ENCODE data around the gene SH2B3. TPM values are rescaled to one million over a fixed set of nuclear protein-coding genes. Genes with fewer than 3 reads are reported as not detected.
"Not testable (repeated sequence)": the region's sequence is repeated elsewhere in the genome, so short reads cannot be mapped to it uniquely, and the experiment has no call there.

Gene SH2B3
- polyA plus RNA-seq, 4 donors: 14.6 to 18.0 (median 16.9) TPM

DNA sequence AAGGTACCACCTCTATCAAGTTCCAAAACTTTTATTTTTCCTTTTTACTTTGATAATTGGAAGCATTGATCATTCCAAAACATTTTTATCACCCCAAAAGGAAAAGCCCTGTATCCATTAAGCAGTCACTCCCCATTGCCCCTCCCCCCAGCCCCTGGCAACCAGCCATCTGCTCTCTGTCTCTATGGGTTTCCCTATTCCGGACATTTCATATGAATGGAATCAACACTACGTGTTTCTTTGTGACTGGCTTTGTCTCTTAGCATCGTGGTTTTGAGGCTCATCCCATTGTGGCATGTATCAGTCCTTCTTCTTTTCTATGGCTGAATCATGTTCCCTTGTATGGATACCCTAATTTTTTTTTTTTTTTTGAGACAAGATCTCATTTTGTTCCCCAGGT lies 18.8 kb upstream of the SH2B3 start:
- no peak for DNase-seq (ENCODE audit: low read depth in 4 of 4, low spot score in 3 of 4)

DNA sequence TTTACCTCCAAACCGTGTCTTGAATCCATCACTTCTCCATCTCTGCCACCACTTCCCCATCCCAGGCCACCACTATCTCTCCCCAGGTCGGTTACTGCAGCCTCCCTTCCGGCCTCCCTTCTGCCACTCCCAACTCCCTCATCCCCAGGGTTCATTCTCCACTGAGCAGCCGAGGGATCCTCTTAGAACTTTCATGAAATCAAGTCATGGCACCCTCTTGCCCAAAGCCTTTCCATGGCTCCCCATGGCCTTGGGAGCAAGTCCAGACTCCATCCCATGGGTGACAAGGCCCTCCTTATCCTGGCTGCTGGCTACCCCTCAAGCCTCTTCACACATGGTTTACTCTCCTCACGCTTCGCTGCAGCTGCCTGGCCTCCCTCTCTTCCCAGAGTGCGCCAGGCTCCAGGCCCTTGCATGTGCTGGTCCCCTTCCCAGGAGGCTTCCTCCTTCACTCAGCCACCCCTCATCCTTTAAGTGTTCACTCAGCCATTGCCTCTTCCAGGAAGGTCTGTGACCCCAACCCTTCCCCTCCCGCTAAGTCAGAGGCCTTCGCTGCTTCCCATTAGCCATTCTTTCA lies 17.9 kb upstream of the SH2B3 start:
- DNase-seq (ENCODE audit: low read depth in 4 of 4, low spot score in 3 of 4): no peak

DNA sequence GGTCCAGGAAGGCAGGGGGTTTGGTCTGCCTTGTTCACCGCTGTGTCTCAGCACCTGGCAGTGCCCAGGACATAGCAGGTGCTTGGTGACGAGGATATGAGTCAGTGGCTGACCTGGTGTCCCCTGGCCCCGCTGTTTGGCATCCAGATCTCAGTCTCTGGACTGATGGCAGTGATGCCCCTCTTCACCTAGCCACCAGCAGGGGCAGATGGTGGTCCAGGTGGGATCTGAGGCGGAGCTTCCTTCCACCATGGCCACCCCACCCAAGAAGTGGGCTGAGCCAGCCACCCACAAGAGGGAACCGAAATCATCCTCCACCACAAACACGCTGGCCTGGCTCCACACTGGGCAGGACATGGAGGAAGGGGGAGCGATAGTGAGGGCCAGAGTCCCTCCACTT lies 16.1 kb upstream of the SH2B3 start:
- no peak for DNase-seq (ENCODE audit: low read depth in 4 of 4, low spot score in 3 of 4)

DNA sequence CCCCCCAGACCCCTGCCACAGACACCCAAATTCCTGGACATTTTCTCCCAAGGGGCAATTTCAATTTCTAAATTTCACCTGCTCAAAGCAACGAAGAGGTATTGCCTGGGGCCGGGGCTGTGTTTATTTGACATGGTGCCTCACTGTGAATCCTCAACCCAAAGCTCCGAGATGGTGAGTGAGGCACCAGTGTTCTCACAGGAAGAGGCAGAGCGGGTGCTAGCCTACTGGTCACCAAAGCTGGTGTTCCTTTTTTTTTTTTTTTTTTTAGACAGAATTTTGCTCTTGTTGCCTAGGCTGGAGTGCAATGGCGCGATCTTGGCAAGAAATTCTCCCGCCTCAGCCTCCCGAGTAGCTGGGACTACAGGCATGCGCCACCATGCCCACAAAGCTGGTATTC lies 14.8 kb upstream of the SH2B3 start:
- DNase-seq (ENCODE audit: low read depth in 4 of 4, low spot score in 3 of 4): no peak

DNA sequence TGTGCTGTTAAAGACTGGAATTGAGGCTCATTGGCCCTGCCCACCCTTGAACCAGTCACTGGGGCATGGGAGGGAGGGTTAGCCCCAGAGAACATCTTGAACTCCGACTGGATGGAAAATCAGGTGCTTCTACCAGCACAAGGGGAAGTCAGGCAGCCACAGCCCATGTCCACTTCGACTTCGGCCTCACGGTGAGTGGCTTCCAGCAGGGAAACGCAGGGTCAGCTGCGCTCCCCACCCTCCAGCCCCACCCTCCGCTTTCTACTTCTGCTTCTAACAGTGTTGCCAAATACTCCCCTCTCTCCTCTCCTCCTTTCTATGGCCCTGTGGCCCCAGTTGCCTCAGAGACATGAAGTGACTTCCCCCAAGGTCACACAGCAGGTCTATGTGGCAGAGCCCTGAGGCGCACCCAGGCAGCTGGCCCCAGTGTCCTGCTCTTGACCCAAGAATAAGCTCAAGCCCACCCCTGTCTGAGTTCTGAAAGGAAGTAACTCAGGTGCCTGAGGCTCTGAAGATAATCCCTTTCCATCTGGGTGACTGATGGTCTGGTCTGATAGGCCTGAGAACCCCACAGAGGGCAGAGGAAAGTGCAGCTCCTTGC lies 11.9 kb upstream of the SH2B3 start:
- DNase-seq (ENCODE audit: low read depth in 4 of 4, low spot score in 3 of 4): no peak

DNA sequence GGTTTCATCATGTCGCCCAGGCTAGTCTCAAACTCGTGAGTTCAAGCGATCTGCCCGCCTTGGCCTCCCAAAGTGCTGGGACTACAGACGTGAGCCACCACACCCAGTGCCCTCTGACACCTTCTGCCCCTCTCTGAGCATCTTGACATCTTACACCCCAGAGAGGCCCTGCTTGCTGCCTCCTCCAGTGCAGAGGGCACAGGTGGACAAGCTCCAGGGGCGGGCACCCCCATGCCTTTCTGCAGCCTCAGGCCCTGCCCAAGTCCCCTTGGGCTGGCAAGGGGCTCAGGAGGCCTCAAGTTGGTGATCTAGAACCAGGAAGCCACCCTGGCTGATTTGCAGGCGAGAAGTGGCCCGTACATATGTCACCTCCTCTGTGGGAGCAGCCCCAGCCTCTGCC lies 11.2 kb upstream of the SH2B3 start:
- no peak for DNase-seq (ENCODE audit: low read depth in 4 of 4, low spot score in 3 of 4)

DNA sequence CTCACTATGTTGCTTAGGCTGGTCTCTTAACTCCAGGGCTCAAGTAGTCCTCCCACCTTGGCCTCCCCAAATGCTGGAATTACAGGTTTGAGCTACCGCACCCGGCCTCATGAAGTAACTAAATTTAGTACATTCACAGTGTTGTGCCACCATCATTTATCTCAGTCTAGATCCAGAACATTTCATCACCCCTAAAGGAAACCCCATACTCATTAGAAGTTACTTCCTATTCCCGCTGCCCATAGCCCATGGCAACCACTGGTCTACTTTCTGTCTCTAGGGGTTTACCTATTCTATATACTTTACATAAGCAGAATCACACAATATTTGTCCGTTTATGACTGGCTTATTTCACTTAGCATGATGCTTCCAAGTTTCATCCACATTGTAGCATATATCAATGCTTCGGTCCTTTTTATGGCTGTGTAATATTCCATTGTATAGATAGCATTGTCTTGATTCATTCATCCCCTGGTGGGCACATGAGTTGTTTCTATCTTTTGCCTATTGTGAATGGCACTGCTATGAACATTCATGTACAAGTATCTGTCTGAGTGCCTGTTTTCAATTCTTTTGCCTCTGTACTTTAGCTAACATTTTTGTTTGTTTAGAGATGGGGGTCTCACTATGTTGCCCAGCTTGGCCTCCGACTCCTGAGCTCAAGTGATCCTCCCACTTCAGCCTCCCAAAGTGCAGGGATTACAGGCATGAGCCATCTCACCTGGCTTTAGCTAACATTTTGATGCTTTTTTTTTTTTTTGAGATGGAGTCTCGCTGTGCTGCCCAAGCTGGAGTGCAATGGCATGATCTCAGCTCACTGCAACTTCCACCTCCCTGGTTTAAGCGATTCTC lies 10.2 kb upstream of the SH2B3 start:
- DNase-seq (ENCODE audit: low read depth in 4 of 4, low spot score in 3 of 4): no peak

DNA sequence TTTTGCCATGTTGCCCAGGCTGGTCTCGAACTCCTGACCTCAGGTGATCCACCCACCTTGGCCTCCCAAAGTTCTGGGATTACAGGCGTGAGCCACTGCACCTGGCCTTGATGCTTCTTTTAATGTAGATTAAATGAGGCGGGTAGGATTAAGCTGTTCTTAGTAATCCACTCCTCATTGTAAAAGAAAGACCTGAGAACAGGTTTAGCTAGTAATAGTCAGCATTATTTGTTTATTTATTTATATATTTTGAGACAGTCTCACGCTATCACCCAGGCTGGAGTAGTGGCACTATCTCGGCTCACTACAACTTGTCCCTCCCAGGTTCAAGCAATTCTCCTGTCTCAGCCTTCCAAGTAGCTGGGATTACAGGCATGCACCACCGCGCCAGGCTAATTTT lies 9.5 kb upstream of the SH2B3 start:
- not testable (repeated sequence) for DNase-seq (ENCODE audit: low read depth in 4 of 4, low spot score in 3 of 4)

DNA sequence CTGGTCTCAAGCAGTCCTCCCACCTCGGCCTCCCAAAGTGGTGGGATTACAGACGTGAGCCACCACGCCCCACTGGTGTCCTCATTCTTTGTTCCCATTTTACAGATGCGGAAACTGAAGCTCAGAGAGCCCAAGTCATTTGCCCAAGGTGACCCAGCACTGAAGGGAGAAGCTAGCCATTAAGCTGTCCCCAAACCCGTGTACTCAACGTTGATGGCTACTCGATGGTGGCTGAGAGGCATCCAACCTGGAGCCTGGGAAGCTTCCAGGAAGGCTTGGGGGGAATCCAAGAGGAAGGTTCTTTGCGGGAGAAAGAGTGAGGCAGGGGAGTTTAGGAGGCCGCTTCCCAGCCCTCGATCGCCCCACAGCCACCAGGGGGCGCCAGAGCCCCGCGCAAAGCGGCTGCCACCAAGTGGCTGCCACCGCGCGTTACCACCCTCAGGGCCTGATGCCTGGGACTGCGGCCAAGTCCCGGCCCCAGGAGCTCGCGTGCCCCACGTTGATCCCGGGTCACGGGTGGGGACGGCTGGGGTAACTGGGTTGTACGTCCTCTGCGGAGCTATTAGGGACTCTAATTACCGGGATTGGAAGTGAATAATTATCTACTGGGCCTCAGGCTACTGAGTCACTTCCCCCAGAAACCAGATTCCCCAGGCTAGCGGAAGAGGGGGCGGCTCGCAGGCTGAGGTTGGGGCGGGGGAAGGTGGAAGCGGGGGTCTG lies 8.8 kb upstream of the SH2B3 start:
- peak in 2 of 4 donors; percentile 44 to 58 for DNase-seq (ENCODE audit: low read depth in 4 of 4, low spot score in 3 of 4)

DNA sequence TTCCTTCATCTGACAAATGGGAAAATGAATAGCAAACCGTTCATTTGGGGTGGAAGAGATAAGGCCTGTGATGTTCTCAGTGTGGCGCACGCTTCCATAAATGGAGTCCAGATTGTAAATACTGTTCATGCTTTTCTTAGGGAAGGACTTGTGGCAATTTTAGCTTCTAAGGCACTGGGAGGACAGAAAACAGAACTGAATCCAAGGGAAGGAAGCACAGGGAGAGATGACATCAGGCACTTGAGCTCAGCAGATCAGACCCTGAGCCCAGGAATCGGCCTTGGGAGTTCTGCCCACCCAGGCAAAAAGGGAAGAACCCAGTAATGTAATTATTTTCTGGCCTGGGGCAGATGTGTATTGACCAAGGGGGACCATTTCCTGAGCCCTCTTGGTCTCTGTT lies 7.2 kb upstream of the SH2B3 start:
- no peak for DNase-seq (ENCODE audit: low read depth in 4 of 4, low spot score in 3 of 4)

DNA sequence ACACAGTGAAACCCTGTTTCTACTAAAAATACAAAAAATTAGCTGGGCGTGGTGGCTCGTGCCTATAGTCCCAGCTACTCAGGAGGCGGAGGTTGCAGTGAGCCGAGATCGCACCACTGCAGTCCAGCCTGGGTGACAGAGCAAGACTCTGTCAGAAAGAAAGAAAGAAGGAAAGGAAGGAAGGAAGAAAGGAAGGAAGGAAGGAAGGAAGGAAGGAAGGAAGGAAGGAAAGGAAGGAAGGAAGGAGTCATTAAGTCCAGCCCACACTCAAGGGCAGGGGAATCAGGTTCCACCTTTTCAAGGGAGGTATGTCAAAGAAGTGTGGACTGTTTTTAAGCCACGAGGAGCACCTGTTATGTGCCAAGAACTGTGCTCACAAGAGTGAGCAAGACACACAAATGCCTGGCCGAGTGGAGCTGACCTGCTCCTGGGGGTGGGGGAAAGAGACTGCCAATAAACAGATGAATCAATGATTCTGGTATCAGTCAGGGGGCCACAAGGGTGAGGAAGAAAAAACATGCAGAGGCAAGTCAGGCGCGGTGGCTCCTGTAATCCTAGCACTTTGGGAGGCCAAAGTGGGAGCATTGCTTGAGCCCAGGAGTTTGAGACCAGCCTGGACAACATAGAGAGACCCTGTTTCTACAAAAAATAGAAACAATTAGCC lies 5.8 kb upstream of the SH2B3 start:
- not testable (repeated sequence) for DNase-seq (ENCODE audit: low read depth in 4 of 4, low spot score in 3 of 4)

DNA sequence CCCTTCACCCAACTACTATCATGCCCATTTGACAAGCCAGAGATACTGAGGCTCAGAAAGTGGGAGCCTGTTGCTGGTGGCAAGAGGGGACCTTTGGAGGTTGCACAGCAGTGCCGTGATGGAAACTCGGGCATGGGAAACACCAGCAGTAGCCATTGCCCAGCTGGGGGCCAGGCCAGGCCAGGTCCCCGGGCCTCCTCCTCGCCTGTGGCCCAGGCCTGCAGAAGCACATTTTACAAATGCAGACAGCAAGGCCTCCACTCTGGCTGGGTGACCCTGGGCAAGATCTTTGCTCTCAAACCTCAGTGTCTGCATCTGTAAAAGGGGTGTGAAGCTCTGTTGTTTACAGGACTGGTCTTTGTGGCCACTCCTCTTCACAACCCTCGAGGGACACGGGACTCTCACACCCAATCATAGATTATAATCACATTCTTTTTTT lies 4.5 kb upstream of the SH2B3 start:
- no peak for DNase-seq (ENCODE audit: low read depth in 4 of 4, low spot score in 3 of 4)

DNA sequence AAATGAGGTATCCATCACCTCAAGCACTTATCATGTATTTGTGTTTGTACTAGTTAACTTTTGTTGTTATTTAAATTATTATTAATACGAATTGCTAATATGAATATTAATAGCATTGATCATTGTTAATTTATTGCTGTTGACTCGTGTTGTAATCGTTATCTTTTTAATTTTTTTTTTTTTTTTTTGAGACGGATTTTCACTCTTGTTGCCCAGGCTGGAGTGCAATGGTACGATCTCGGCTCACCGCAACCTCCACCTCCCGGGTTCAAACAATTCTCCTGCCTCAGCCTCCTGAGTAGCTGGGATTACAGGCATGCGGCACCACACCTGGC lies 3.3 kb upstream of the SH2B3 start:
- not testable (repeated sequence) for DNase-seq (ENCODE audit: low read depth in 4 of 4, low spot score in 3 of 4)

DNA sequence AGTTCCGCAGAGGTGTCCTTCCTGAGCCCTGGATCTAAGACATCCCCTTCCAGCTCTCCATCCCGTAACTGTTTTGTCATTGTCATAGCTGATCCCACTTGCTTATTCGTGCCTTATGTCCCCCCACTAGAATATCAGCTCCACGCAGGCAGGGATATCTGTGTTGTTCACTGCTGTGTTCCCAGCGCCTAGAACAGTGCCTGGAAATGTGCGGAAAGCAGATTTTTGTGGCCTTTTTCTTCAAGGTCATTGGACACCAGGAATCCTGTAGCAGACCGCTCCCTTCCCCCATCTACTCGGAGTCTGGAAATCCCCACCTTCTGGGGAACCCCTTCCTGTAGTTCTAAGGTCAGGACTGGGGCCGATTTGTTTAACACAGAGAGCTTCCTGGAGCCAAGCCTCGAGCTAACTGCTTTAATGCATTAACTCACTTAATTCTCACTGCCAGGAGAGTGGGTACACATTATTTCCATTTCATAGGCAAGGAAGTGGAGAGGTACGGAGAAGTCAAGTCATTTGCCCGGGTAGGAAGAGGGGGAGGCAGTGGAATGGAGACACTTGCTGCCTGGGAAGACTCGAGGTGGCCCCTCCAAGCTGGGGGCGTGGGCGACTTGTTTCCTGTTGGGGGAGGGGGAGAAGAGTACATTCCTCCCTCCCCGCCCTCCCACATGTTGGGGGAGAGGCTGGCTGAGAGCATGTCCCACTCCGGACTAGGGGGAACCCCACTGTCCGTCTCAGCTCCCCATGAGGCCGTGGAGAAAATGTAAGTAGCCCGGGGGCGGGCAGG lies 1.2 kb upstream of the SH2B3 start:
- DNase-seq (ENCODE audit: low read depth in 4 of 4, low spot score in 3 of 4): no peak

DNA sequence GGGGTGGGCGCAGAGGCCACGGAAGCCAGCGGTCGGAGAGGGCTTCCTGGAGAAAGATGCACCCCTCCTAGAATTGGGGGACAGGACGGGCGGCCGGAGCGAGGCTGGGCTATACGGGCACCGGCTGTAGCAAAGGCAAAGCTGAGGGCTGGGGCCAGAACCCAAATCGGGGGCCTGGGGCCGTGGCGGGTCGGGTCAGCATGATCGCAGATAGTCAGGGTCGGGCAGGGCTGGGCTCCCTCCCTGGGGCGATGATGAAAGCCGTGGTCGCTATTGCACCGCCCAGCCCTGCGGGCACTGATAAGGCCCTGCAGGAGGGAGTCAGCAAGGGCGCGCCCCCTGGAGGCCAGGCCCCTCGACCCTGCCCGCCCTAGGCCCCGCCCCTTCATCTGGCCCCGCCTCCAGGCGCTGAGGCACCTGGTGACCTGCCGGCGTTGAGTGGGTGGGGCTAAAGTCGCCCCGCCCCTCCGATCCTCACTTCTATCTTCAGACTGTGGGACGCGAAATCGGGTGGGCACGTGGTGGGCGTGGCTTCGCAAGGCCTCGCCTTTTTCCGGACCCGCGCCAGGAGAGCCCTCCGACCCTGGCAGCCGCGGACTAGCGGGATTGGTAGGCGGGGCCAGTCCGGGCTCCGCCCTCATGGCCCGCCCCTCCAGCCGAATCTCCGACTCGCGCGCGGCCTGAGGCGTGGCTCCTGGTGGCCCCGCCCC lies 419 bp upstream of the SH2B3 start:
- peak; percentile 69 to 78 (median 72) for DNase-seq (ENCODE audit: low read depth in 4 of 4, low spot score in 3 of 4)

DNA sequence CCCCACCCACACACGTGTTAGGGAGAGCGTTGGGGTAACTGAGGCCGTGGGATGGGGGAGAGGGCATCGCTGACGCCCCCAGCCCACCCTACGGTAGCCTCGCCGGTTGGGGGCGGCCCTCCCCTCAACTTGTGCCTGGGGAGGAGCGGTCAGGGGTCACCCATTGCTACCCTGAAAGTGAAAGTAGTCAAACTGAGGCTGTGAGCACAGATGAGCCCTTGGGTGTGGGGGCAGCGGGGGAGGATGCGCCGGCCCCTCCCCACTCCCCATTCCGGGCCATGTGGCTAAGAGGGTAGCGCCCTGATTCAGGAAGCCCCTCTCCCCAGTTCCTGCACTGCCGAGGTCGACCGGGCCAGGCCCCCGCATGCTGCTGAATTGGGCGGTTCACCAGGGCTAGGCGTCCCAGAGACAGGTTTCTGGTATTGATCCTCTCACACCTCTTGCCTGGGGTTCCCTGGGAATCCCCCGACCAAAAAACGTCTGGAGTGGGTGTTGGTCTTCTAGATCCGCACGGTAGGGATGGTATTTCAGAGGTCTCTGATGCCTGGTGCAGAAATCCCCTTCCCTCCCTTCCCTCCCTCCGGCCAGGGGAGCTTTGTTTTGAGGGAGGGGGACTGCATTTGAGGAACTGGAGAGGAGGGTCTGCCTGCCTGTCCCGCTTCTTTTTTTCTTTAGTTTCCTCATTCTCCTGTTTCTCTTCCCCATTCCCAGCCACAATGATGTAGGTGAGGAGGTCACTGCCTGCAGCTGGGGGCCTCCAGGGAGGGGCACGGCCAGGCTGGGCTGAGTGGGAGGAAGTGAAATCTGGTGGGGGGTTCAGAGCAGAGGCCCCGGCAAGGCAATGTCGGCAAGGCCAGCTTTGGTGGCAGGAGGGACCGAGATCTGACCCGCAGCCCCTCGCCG lies 1.0 kb downstream of the SH2B3 start:
- no peak for DNase-seq (ENCODE audit: low read depth in 4 of 4, low spot score in 3 of 4)

DNA sequence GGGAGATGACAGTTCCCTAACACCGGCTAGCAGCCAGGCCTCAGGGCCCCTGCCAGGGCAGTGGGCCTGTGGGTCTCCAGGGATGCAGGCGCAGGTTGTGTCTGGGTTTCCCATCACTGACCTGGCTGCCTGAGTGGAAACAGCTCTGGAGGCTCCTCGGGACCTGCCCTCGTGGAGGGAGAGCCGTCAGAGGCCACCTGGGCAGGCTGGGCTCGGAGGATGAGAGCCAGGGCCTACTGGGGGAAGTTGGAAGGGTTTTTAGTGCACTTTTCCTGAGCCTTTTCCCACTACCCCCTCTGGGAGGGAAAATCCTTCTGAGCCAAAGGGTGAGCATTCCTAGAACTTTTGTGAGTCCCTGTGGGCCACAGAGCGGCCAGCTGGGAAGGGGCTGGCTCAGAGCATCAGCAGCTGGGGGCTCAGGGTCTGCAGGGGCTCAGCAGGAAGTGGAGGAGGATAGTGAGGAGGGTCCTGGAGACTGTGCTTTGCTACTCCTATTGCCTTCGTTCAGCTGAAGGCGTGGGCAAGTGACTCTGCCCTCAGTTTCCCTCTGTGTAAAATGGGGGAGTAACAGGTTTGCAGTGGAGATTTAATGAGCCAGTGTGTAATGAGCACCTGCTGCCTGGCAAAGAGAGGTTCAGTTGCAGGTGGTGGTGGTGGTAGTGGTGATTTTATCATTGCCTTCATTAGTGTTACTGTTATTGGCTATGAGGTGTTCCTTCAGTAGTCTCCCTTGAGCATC lies 1.8 kb downstream of the SH2B3 start:
- no peak for DNase-seq (ENCODE audit: low read depth in 4 of 4, low spot score in 3 of 4)

DNA sequence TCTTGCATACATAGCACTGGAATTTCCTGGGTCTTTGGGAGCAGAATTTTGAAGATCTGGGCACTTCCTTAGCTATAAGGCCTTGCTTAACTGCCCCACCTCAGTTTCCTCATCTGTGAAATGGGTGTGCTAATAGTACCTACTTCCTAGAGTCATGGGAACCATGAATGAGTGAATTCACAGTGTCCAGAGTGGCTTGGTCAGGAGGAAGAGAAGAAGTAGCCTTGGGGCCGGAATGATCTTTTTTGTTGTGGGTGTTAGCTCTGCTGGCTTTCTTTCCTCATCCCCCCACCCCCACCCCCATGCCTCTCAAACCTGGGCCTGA lies 2.4 kb downstream of the SH2B3 start:
- DNase-seq (ENCODE audit: low read depth in 4 of 4, low spot score in 3 of 4): no peak

All from left renal pelvis (tissue), 4 donors.